HFFc6 (cell line): ENCODE results near the gene WDR48. TPM values are rescaled to one million over a fixed set of nuclear protein-coding genes. Genes with fewer than 3 reads are reported as not detected.
A peak's percentile ranks its signal among the peaks of the same experiment; 100 is the strongest.

Experiments
- DNase-seq: peaks from one replicate; pipeline ENCODE4 v3.0.0-alpha.2; 2018
- H3K27ac Mint-ChIP-seq: 2 replicates; pipeline ENCODE4 v1.8.0; 2020; ENCODE audit warnings: mild to moderate bottlenecking, mixed read lengths
- H3K27me3 Mint-ChIP-seq: 2 replicates; pipeline ENCODE4 v1.8.0; 2021; ENCODE audit warnings: mild to moderate bottlenecking, moderate library complexity, mixed read lengths; ENCODE audit not compliant: insufficient read depth
- H3K36me3 Mint-ChIP-seq: 2 replicates; pipeline ENCODE4 v1.8.0; 2021; ENCODE audit warnings: low read depth, mixed read lengths
- H3K4me1 Mint-ChIP-seq: 2 replicates; pipeline ENCODE4 v1.8.0; 2020; ENCODE audit warnings: low read depth, mixed read lengths
- H3K4me3 Mint-ChIP-seq: 2 replicates; pipeline ENCODE4 v1.8.0; 2020; ENCODE audit warnings: mild to moderate bottlenecking, moderate library complexity, mixed read lengths
- H3K9me3 Mint-ChIP-seq: 2 replicates; pipeline ENCODE4 v1.8.0; 2020; ENCODE audit warnings: mild to moderate bottlenecking, mixed read lengths
- total RNA-seq, 6 experiments: library from RNA; stranded (reverse); fragmentation: NEBNext Ultra II Directional; extraction: Animal tissue kit (Norgen Biotek cat#: 25700); gene quantifications; 2 replicates in 1 of 6; 3 replicates in 5 of 6; pipeline ENCODE4 v1.2.3, GENCODE V29; 2021
- TF ChIP-seq, protein P1 (sequence below): fragments of 200-600 bp; sonication (generic); IDR thresholded peaks from 2 replicates; pipeline ENCODE4 v1.5.0; 2021; ENCODE audit warnings: antibody characterized with exemption, mild to moderate bottlenecking

Gene WDR48
- total RNA-seq, 6 experiments from 2014 or later = 25.7 to 29.1 (median 28.1) TPM

DNA sequence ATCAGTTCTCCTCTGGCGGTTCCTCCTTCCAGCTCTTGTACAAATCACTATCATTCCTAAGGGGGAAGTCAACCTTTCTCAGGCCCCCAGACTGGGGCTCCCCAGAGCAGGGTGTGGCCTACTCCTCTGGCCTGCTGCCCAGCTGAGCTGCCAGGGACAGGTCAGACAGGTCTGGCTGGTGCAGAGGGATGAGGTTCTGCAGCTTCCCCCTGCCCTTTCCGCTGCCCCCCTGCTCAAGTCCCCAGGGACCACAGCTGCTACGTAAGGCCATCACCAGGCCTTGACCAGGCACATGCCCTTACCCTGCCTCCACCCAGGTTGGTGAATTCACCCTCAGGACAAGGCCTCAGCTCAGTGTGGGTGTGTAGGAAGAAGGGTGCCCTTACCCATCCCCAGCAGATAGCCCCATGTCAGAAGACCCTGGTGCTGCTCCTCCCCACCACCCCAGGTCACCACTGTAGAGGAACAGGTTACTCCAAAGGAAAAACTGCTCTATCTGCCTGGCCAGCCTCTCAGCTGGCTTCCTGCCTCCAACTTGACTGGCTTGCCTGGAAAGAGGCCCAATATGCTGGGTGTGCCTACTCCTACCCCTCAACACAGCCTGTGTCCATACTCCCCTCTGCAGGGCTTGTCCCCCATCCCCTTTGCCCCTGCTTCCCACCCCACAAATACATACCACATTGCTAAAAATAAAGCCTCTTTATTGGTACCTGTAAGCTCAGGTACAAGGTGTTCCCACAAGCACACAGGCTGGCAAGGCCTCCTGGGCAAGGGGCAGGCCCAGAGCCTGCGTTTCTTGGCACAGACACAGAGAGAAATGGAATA is 89.6 kb downstream of the WDR48 start:
- DNase-seq = peak; percentile 40
- Mint-ChIP-seq H3K9me3 (no peaks in the 10 kb centered on the region), H3K4me1 (peaks cover 56% of the 10 kb centered on the region), H3K27me3 (peaks cover 7% of the 10 kb centered on the region), H3K36me3 (peaks cover 25% of the 10 kb centered on the region), H3K27ac (peak overlapping the region; percentile 46), H3K4me3 (0 out of 2 replicates have a peak overlapping the region, but pooled peaks have one; percentile 22)
- TF ChIP-seq, protein P1, sequence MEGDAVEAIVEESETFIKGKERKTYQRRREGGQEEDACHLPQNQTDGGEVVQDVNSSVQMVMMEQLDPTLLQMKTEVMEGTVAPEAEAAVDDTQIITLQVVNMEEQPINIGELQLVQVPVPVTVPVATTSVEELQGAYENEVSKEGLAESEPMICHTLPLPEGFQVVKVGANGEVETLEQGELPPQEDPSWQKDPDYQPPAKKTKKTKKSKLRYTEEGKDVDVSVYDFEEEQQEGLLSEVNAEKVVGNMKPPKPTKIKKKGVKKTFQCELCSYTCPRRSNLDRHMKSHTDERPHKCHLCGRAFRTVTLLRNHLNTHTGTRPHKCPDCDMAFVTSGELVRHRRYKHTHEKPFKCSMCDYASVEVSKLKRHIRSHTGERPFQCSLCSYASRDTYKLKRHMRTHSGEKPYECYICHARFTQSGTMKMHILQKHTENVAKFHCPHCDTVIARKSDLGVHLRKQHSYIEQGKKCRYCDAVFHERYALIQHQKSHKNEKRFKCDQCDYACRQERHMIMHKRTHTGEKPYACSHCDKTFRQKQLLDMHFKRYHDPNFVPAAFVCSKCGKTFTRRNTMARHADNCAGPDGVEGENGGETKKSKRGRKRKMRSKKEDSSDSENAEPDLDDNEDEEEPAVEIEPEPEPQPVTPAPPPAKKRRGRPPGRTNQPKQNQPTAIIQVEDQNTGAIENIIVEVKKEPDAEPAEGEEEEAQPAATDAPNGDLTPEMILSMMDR = no peak

DNA sequence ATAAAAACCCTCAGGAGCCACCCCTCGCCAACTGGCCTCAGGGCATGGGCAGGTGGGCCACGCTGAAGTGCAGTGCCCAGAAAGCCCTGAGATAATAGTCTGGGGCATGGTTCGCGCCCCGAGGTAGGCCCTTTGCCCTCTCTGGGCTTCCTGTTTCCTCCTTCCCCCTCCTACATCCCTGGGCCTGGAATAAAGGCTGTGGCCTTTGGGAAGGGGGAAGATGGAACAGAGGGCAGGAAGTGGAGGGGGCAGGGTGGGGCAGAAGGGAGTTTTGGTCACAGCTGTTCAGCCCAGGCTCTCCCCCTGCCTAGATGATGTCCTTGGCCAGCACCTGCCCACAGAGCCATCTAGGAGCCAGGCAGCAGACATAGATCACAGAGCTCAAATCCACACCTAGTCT is 90.3 kb downstream of the WDR48 start:
- TF ChIP-seq, protein P1 = no peak
- Mint-ChIP-seq H3K27ac (no peak overlapping the region), H3K9me3 (no peaks in the 10 kb centered on the region), H3K4me1 (peaks cover 63% of the 10 kb centered on the region), H3K27me3 (peaks cover 7% of the 10 kb centered on the region), H3K4me3 (no peak overlapping the region), H3K36me3 (peaks cover 25% of the 10 kb centered on the region)
- DNase-seq = no peak

DNA sequence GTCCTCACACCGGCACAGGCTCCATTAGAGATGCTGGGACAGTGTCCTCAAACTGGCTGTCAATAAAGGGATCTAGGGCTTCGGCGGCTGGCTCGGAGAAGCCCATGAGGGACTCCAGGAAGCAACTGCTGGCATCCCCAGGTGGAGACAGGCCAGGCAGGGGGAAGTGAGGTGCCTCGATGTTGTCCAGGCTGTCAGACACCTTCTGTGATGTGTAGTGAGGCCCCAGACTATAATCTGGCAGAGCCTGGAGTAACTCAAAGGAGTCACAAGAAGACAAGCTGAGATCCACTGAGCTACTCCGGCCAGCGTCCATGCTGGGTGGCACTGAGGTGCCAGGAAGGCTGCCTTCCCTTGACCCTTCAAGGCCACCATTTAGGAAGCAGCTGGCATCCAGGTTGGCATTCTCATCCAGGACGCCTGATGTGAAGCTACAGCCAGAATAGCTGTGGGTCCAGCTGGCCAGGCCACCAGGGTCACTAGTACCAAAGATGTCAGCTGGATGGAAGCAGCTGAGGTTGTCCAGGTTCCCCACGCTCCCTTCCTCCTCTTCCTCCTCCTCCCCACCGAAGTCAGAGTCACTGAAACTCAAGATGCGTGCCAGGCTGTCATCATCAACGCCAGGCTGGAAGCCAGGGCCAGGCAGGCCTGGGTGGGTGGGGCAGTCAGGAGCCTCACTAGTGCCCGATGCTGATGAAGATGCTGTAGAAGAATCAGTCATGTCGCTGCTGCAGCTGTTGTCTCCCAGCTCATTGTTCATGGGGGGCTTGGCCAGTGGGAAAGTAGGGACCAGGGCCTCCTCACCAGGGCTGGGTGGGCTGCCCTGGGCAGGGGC is 91.5 kb downstream of the WDR48 start:
- Mint-ChIP-seq H3K36me3 (peaks cover 25% of the 10 kb centered on the region), H3K4me1 (peaks cover 75% of the 10 kb centered on the region), H3K9me3 (no peaks in the 10 kb centered on the region), H3K4me3 (no peak overlapping the region), H3K27me3 (peaks cover 11% of the 10 kb centered on the region), H3K27ac (no peak overlapping the region; the same call in 1 of the 2 replicates)
- no peak for DNase-seq
- TF ChIP-seq, protein P1 = no peak

DNA sequence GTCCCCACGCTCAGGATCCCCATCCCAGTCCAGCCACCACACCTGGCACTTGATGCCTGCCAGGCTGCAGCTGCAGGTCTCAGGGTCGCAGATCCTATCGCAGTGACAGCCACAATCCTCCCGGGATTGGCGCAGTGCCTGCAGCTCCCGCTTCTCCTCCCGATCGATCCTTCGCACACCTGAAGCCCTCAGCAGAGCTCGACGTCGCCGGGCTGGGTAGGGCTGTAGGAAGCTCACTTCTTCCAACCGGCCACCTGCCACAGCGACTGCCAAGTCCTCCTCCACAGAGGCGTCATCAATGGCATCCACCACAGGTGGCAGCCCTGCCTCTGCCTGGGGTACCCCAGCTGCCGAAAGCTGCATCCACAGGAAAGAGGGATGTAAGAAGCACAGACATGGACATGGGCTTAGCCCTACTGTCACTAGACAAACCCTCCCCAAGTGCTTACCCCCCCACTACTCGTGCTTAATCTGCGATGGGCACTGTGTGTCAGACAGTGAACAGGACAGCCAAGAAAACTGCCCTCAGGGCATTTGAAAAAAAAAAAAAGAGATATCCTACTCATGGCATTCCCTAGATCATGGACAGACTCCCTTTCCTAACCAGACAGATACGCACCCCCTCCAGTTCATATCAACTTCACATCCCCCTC is 92.4 kb downstream of the WDR48 start:
- peaks cover 11% of the 10 kb centered on the region for H3K27me3 Mint-ChIP-seq
- DNase-seq = no peak
- H3K4me3 Mint-ChIP-seq = no peak overlapping the region
- peak overlapping the region; percentile 27; the same call in 1 of the 2 replicates for H3K27ac Mint-ChIP-seq
- TF ChIP-seq, protein P1 = no peak
- peaks cover 76% of the 10 kb centered on the region for H3K4me1 Mint-ChIP-seq
- peaks cover 21% of the 10 kb centered on the region for H3K36me3 Mint-ChIP-seq
- H3K9me3 Mint-ChIP-seq = no peaks in the 10 kb centered on the region

DNA sequence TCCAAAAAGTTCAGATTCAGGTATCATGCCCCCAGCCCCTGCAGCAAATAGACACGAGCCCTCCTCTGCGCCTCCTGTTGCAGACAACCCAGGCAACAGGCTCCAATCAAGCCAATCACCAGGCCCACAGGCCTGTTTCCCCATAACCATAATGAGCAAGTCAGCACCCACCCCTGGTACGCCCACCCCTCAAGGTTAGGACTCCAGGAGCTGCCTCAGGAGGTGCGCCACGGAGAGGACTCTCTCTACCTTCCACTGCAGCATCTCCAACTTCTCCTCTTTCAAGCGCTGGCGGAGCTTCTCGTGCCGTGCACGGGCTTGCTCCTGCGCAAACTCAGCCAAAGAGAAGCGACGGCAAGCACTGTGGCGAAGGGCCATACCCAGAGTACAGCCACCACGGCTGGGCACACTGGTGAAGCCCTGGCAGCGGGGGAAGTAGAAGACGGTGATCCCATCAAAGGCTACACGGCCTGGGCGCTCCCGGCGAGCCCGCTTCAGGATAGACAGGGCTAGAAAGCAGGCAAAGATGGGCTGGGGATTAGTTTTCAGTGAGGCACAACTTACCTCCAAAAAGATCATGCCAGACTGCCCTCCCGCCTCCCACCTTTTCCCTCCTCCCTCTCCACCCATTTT is 93.0 kb downstream of the WDR48 start:
- peak overlapping the region; percentile 27; the same call in 1 of the 2 replicates for H3K27ac Mint-ChIP-seq
- peaks cover 11% of the 10 kb centered on the region for H3K27me3 Mint-ChIP-seq
- TF ChIP-seq, protein P1 = no peak
- no peak overlapping the region for H3K4me3 Mint-ChIP-seq
- peaks cover 76% of the 10 kb centered on the region for H3K4me1 Mint-ChIP-seq
- no peaks in the 10 kb centered on the region for H3K9me3 Mint-ChIP-seq
- DNase-seq = no peak
- H3K36me3 Mint-ChIP-seq = peaks cover 21% of the 10 kb centered on the region
